ENCODE measurements around the gene NEO1.

GRCh38 chr15:73153024-73153423 lies 100.8 kb downstream of the NEO1 start:
- TF ChIP-seq, protein P1, sequence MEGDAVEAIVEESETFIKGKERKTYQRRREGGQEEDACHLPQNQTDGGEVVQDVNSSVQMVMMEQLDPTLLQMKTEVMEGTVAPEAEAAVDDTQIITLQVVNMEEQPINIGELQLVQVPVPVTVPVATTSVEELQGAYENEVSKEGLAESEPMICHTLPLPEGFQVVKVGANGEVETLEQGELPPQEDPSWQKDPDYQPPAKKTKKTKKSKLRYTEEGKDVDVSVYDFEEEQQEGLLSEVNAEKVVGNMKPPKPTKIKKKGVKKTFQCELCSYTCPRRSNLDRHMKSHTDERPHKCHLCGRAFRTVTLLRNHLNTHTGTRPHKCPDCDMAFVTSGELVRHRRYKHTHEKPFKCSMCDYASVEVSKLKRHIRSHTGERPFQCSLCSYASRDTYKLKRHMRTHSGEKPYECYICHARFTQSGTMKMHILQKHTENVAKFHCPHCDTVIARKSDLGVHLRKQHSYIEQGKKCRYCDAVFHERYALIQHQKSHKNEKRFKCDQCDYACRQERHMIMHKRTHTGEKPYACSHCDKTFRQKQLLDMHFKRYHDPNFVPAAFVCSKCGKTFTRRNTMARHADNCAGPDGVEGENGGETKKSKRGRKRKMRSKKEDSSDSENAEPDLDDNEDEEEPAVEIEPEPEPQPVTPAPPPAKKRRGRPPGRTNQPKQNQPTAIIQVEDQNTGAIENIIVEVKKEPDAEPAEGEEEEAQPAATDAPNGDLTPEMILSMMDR (IDR thresholded peaks at IDR 0.05; ENCODE audit: insufficient read depth, low read depth, low read length) = no peak
- no peak for TF ChIP-seq EZH2 (IDR thresholded peaks at IDR 0.05; ENCODE audit: insufficient read depth, low read length)
